ENCODE results near the gene BLVRB. TPM values are rescaled to one million over a fixed set of nuclear protein-coding genes. Genes with fewer than 3 reads are reported as not detected.
A peak's percentile ranks its signal among the peaks of the same experiment; 100 is the strongest.
"Not testable (repeated sequence)": the region's sequence is repeated elsewhere in the genome, so short reads cannot be mapped to it uniquely, and the experiment has no call there.

The BLVRB gene
- total and polyA plus RNA-seq, 7 donors: 115 to 232 (median 197) TPM

DNA sequence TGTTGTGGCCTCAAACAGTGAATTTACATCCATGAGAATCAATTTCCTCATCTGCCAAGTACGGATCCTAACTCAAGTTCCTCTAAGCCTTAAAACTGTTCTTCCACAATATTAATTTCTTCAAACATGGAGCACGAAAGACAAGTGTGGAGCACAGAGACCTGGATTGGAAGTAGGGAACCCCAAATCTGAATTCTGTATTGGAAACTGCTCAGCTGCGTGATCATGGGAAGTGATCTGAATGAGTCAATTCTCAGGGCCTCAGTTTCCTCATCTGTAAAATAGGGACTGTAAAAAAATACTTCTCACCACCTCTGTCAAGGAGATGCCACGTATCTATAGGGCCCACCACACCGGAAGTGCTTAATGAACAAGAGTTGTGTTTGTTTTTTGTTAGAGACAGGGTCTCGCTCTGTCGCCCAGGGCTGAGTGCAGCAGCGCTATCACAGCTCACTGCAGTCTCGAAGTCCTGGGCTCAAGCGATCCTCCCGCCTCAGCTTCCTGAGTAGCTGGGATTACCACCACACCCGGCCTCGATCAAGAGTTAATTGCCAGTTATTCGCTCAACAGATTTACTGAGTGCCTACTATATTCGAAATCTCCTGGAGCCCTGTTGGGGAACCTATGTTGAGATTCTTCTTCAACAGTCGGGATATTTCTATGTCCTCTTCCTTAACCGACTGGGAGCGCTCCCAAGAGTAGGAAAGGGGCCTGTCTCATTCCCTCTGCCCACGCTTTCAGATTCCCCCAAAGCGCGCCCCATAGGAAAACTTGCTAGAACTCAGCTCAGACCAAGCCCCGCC lies 23.0 kb downstream of the BLVRB start:
- Histone ChIP-seq H3K27me3 (no peaks in the 10 kb centered on the region), H3K9me3 (no peaks in the 10 kb centered on the region), H3K4me1 (peaks cover 0 to 44% (median 39%) of the 10 kb centered on the region in 4 donors), H3K4me3 (peak overlapping the region; percentile 26 to 99 (median 90)), H3K27ac (peak overlapping the region; percentile 93 to 100 (median 100)), H3K36me3 (peaks cover 5 to 23% (median 18%) of the 10 kb centered on the region in 4 donors)
- no peak for DNase-seq
- intact Hi-C loops (cut with DNase I): loop anchor here (1.0 to 10.0 kb wide), 4 partner anchors 9 to 272 kb away; partner anchors contain the start of genes COQ8B, ITPKC, LTBP4 and SERTAD1
- TF ChIP-seq POLR2A (IDR thresholded peaks at IDR 0.05): no peak
- no peak for TF ChIP-seq POLR2AphosphoS5 (IDR thresholded peaks at IDR 0.05)
- TF ChIP-seq, protein P1, sequence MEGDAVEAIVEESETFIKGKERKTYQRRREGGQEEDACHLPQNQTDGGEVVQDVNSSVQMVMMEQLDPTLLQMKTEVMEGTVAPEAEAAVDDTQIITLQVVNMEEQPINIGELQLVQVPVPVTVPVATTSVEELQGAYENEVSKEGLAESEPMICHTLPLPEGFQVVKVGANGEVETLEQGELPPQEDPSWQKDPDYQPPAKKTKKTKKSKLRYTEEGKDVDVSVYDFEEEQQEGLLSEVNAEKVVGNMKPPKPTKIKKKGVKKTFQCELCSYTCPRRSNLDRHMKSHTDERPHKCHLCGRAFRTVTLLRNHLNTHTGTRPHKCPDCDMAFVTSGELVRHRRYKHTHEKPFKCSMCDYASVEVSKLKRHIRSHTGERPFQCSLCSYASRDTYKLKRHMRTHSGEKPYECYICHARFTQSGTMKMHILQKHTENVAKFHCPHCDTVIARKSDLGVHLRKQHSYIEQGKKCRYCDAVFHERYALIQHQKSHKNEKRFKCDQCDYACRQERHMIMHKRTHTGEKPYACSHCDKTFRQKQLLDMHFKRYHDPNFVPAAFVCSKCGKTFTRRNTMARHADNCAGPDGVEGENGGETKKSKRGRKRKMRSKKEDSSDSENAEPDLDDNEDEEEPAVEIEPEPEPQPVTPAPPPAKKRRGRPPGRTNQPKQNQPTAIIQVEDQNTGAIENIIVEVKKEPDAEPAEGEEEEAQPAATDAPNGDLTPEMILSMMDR (IDR thresholded peaks at IDR 0.05): no peak
- TF ChIP-seq EP300 (IDR thresholded peaks at IDR 0.05): no peak
- WGBS, 2 donors: 18 to 21% methylated on average over 22 of the region's 22 CpGs

DNA sequence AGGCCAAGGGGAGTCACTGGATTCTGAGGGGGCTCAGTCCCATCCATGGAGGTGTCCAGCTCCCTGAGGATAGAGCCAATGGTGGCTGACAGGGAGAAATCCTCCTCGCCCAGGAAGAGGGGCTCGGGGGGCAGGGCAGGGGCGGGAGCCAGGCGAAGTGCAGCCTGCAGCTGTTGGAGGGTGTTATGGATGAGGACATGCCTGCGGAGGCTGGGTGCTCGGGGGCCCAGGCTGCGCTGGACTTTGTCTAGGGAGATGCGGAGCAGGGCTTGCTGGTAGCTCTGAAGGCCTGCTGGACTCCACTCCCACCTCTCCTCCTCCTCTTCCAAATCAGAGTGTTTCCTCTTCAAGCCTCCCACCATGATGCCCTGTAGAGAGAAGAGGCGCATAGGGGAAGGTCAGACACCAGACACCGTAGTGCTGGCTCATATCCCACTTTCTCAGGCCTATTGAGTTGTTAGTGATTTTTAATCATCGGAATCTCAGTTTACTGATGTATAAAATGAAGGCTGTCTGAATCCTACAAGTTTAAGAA lies 23.8 kb downstream of the BLVRB start:
- DNase-seq: no peak
- peaks cover 0 to 44% (median 39%) of the 10 kb centered on the region in 4 donors for H3K4me1 ChIP-seq
- TF ChIP-seq, protein P1 (IDR thresholded peaks at IDR 0.05): no peak
- TF ChIP-seq EP300 (IDR thresholded peaks at IDR 0.05) (no peak), POLR2AphosphoS5 (IDR thresholded peaks at IDR 0.05) (no peak), POLR2A (IDR thresholded peaks at IDR 0.05) (no peak)
- H3K4me3 ChIP-seq: peak overlapping the region in 2 of 4 donors; percentile 82 to 97
- no peaks in the 10 kb centered on the region for H3K27me3 ChIP-seq
- no peaks in the 10 kb centered on the region for H3K9me3 ChIP-seq
- intact Hi-C loops (cut with DNase I): loop anchor here (5.0 to 10.0 kb wide), 2 partner anchors 161 to 273 kb away; partner anchors contain the start of genes COQ8B, ITPKC and LTBP4
- H3K36me3 ChIP-seq: peaks cover 5 to 19% (median 16%) of the 10 kb centered on the region in 4 donors
- peak overlapping the region; percentile 93 to 100 (median 100) for H3K27ac ChIP-seq
- WGBS, 2 donors: 88 to 89% methylated on average over 11 of the region's 11 CpGs

DNA sequence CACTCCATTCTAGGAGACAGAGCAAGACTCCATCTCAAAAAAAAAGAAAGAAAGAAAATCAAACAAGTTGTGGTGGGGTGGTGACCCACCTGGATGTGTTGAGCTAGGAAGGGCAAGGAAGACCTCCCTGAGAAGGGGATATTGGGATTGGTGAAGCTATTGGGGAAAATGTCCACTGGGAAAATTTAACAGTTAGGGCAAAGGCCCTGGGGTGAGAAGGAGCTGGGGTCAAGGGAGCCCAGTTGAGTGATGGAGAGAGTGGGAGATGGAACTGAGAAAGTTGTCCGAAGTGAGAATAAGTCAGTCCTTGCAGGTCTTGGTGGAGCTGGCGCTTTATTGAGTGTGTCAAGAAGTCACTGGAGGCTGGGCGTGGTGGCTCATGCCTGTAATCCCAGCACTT lies 27.3 kb downstream of the BLVRB start:
- Histone ChIP-seq H3K4me3 (no peak overlapping the region), H3K27ac (no peak overlapping the region), H3K27me3 (no peaks in the 10 kb centered on the region), H3K36me3 (peaks cover 5 to 19% (median 16%) of the 10 kb centered on the region in 4 donors), H3K4me1 (peaks cover 0 to 54% (median 46%) of the 10 kb centered on the region in 4 donors), H3K9me3 (no peaks in the 10 kb centered on the region)
- no peak for DNase-seq
- WGBS, 2 donors: 96 to 97% methylated on average over 3 of the region's 3 CpGs
- intact Hi-C loops (cut with DNase I): no loop called here
- TF ChIP-seq, protein P1 (IDR thresholded peaks at IDR 0.05): no peak

DNA sequence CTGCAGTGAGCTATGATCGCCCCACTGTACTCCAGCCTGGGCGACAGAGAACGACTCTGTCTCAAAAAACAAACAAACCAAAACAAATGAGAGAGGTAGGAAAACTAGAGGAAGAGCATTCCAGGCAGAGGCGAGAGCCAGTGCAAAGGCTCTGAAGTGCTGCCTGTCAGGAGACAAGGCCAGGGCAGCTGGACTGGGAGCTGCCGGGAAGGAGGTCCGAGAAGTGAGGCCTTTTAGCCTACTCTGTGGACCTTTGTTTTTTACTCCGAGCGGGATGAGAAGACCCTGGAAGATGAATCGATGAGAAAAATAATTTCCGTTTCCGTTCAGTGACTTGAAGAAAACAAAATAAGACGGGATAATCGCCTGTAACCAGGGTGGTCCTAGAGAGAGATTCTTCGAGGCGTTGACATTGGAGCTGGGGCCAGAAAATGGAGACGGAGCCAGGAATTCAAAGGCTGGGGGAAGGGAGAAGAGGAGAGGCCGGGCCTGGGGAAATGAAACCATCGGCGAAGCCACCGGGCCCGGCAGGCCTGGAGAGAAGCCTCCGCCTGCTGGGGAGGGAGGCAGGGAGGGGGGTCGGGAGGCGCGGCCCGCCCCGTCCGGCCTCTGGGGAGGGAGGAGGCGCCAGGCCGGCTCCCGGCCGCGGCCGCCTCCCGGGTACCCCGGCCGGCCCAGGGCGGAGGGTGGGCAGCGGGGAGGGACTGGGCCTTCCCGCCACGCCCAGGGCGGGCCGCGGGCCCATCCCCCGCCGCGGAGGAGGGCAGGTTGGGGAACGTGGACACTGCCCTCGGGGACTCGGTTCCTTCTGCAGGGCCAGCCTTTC lies 31.9 kb downstream of the BLVRB start:
- TF ChIP-seq, protein P1 (IDR thresholded peaks at IDR 0.05): no peak
- TF ChIP-seq POLR2A (IDR thresholded peaks at IDR 0.05): no peak
- TF ChIP-seq POLR2AphosphoS5 (IDR thresholded peaks at IDR 0.05): peak; percentile 62 to 89 (median 76)
- TF ChIP-seq EP300 (IDR thresholded peaks at IDR 0.05): no peak
- WGBS, 2 donors: 1 to 3% methylated on average over 50 of the region's 50 CpGs
- Histone ChIP-seq H3K27ac (peak overlapping the region; percentile 93 to 97 (median 95)), H3K4me3 (peak overlapping the region; percentile 23 to 53 (median 50)), H3K36me3 (no peaks in the 10 kb centered on the region), H3K4me1 (peaks cover 0 to 38% (median 22%) of the 10 kb centered on the region in 4 donors), H3K9me3 (no peaks in the 10 kb centered on the region), H3K27me3 (no peaks in the 10 kb centered on the region)
- peak; percentile 97 for DNase-seq
- intact Hi-C loops (cut with DNase I): loop anchor here (1.0 kb wide), 1 partner anchor 10 kb away; no protein-coding TSS in a partner anchor

DNA sequence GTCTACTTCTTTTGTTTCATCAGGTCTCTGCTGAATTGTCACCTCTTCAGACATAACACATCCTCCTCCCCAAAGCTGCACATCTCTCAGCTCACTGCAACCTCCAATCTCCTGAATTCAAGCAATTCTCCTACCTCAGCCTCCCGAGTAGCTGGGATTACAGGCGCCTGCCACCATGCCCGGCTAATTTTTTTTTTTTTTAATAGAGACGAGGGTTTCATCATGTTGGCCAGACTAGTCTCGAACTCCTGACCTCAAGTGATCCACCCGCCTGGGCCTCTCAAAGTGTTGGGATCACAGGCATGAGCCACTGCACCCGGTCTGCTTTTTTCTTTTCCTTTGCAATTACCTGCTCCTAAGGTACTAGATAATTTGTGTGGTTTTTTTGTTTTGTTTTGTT lies 32.8 kb downstream of the BLVRB start:
- H3K27me3 ChIP-seq, H3K36me3 ChIP-seq, DNase-seq, H3K9me3 ChIP-seq: not testable (repeated sequence)
- H3K27ac ChIP-seq: peak overlapping the region; percentile 93 to 97 (median 95)
- H3K4me3 ChIP-seq: peak overlapping the region; percentile 20 to 53 (median 50)
- intact Hi-C loops (cut with DNase I): loop anchor here (1.0 kb wide), 1 partner anchor 11 kb away; no protein-coding TSS in a partner anchor
- H3K4me1 ChIP-seq: peaks cover 0 to 38% (median 22%) of the 10 kb centered on the region in 4 donors
- WGBS, 2 donors: 36 to 62% methylated on average over 7 of the region's 7 CpGs
